HAP-1 (cell line): ENCODE results near the gene NPC1L1.
"Not testable (repeated sequence)": the region's sequence is repeated elsewhere in the genome, so short reads cannot be mapped to it uniquely, and the experiment has no call there.

Experiments
- DNase-seq, 2 experiments: peaks; one replicate each; pipeline ENCODE4 v3.0.0-alpha.2; 2016 to 2020; ENCODE audit warnings: low spot score in 2 of 2
- H3K27me3 ChIP-seq: fragments of 250-450 bp; sonication (Bioruptor Pico); 2 replicates; pipeline ENCODE4 v1.5.1; 2020; ENCODE audit warnings: low read depth, mild to moderate bottlenecking, moderate library complexity
- H3K36me3 ChIP-seq: fragments of 250-450 bp; sonication (Bioruptor Pico); replicated peaks from 2 replicates; pipeline ENCODE4 v1.5.1; 2020; ENCODE audit warnings: mild to moderate bottlenecking
- H3K4me1 ChIP-seq: fragments of 250-450 bp; sonication (Bioruptor Pico); 2 replicates; pipeline ENCODE4 v1.5.1; 2020; ENCODE audit warnings: mild to moderate bottlenecking
- H3K4me3 ChIP-seq: fragments of 250-450 bp; sonication (Bioruptor Pico); 2 replicates; pipeline ENCODE4 v1.5.1; 2020; ENCODE audit warnings: mild to moderate bottlenecking, moderate library complexity
- H3K9me3 ChIP-seq: fragments of 250-450 bp; sonication (Bioruptor Pico); 2 replicates; pipeline ENCODE4 v1.5.1; 2020; ENCODE audit warnings: mild to moderate bottlenecking, moderate library complexity
- in situ Hi-C: fragments of 300-500 bp; cut with MboI; formaldehyde crosslinking; loops from 3 replicates; pipeline ENCODE4 v1.14.3; 2020; ENCODE audit warnings: low sequenced_read_pairs, inconsistent platforms, mixed read lengths

The NPC1L1 gene

DNA sequence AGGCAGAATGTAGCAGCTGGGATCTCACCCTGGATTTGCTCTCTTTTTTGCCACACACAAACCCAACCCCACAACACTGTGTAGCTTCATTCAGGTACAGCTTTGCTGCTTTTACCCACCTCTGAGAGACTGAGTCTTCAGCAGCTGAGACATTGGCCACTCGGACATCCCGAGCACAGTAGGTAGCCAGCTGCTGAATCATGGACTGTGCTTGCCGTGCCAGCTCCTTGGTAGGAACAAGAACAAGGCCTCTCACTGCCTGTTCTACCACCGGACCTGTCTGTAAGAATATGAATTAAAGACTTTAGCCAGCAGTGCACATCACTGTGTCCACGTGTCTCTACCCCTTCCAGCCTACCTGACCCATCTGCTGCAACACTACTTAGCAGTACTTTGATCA, 31.6 kb upstream of the NPC1L1 start:
- peaks cover 6% of the 10 kb centered on the region for H3K4me1 ChIP-seq
- H3K9me3 ChIP-seq, result no peaks in the 10 kb centered on the region
- no peaks in the 10 kb centered on the region for H3K27me3 ChIP-seq
- no peak for DNase-seq
- peak overlapping the region; percentile 85 for H3K4me3 ChIP-seq
- in situ Hi-C loops, result no loop called here
- H3K36me3 ChIP-seq, result peaks cover 69% of the 10 kb centered on the region

GRCh38 chr7:44569959-44570358, 28.8 kb upstream of the NPC1L1 start:
- no peaks in the 10 kb centered on the region for H3K27me3 ChIP-seq
- no peak overlapping the region for H3K4me3 ChIP-seq
- in situ Hi-C loops, result no loop called here
- no peak for DNase-seq
- no peaks in the 10 kb centered on the region for H3K9me3 ChIP-seq
- peaks cover 6% of the 10 kb centered on the region for H3K4me1 ChIP-seq
- peaks cover 84% of the 10 kb centered on the region for H3K36me3 ChIP-seq

- peaks cover 94% of the 10 kb centered on the region for H3K36me3 ChIP-seq
- no peaks in the 10 kb centered on the region for H3K27me3 ChIP-seq
- DNase-seq, result no peak
- H3K9me3 ChIP-seq, result no peaks in the 10 kb centered on the region
- peaks cover 6% of the 10 kb centered on the region; the same call in 1 of the 2 replicates for H3K4me1 ChIP-seq
- in situ Hi-C loops, result no loop called here
- no peak overlapping the region for H3K4me3 ChIP-seq
Measured at GRCh38 chr7:44568771-44569560, 27.8 kb upstream of the NPC1L1 start.

GRCh38 chr7:44567884-44568283, 26.8 kb upstream of the NPC1L1 start:
- Histone ChIP-seq H3K4me3 (no peak overlapping the region), H3K4me1 (peaks cover 4% of the 10 kb centered on the region; the same call in 1 of the 2 replicates), H3K27me3 (no peaks in the 10 kb centered on the region), H3K36me3 (peaks cover 89% of the 10 kb centered on the region), H3K9me3 (no peaks in the 10 kb centered on the region)
- no peak for DNase-seq
- in situ Hi-C loops, result no loop called here

DNA sequence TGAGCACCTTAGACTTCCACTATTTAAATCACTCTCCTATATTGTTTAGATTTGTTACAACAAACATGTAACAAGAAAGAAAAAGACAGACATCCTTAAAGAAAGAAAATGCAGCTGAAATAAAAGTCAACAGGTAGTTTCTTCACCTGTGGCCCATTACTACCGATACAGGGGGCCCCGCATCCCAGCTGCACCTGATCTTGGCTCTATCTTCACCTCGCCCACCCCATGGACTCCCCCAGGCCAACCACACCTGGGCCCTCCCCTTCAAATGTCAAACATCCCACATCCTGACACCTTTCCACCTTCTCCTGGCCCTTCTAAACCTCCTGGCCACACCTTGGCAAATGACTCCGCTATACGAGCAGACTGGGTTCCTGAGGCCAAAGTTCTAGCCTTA, 25.6 kb upstream of the NPC1L1 start:
- DNase-seq, result no peak
- H3K27me3 ChIP-seq, result no peaks in the 10 kb centered on the region
- in situ Hi-C loops, result no loop called here
- peaks cover 77% of the 10 kb centered on the region for H3K36me3 ChIP-seq
- H3K4me1 ChIP-seq, result no peaks in the 10 kb centered on the region
- no peaks in the 10 kb centered on the region for H3K9me3 ChIP-seq
- no peak overlapping the region for H3K4me3 ChIP-seq

- H3K4me3 ChIP-seq, result no peak overlapping the region
- DNase-seq, result no peak
- in situ Hi-C loops, result no loop called here
- H3K4me1 ChIP-seq, result no peaks in the 10 kb centered on the region
- H3K27me3 ChIP-seq, result no peaks in the 10 kb centered on the region
- no peaks in the 10 kb centered on the region for H3K9me3 ChIP-seq
- peaks cover 70% of the 10 kb centered on the region for H3K36me3 ChIP-seq
Measured at GRCh38 chr7:44565795-44566559, 24.8 kb upstream of the NPC1L1 start.

DNA sequence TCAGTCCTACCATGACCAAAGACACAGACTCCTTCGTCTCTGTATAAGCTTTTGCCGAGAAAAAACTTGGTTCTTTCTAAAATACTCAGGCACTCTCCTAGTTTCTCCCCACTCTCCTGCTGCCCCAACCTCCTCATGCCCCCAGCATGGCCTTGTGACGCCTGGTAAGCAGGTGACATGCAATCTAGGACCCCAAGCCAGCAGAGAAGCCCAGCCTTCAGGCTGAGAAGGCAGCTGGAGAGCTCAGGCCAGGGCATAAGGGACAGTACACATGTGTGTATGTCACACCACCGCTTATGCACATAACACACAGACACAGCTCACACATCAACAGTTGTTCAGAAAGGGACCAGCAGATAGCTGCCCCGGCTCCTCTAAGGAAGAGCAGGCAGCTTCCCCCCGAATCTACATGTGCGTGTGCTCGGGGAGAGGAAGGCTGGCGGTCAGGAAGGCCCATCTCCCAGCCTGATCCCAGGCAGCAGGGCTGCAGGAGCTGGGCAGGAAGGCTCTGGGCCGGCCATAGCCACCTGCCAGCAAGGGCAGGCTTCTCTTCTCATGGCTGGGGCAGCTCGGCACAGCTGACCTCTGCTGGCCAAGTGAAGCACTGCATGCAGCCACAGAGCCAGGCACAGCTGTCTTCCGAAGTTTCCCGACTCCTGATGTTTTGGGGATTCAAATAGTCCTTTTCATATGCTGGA, 24.1 kb upstream of the NPC1L1 start:
- H3K4me1 ChIP-seq, result no peaks in the 10 kb centered on the region
- in situ Hi-C loops, result no loop called here
- DNase-seq, result peak; percentile 44 to 78
- peaks cover 62% of the 10 kb centered on the region for H3K36me3 ChIP-seq
- H3K9me3 ChIP-seq, result no peaks in the 10 kb centered on the region
- no peak overlapping the region for H3K4me3 ChIP-seq
- H3K27me3 ChIP-seq, result no peaks in the 10 kb centered on the region

GRCh38 chr7:44564606-44565005, 23.5 kb upstream of the NPC1L1 start:
- no peak for DNase-seq
- Histone ChIP-seq H3K36me3 (peaks cover 56% of the 10 kb centered on the region), H3K4me1 (no peaks in the 10 kb centered on the region), H3K4me3 (no peak overlapping the region), H3K27me3 (no peaks in the 10 kb centered on the region), H3K9me3 (no peaks in the 10 kb centered on the region)
- in situ Hi-C loops, result no loop called here

DNA sequence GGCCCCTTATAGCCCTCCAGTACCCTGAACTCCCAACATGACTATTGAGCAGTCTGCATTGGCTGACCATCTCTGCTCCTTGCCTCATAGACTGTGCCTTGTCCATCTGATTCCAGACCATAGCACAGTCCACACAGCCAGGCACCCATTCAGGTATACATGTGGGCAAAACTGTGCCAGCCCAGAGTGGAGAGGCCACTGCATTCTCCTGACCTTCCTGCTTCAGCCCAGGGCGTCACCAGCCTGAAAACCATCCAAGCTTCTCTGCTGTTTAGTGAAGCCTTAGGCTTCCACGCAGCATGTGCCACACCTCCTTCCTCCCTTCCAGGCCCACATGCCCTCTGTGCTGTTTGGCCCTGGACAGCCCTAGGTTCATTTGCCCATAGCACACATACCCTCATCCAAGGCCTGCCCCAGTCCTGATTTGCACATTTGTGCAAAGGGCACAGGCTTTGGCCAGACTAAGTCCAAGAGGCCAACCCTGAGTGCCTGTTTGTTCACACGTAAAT, 22.1 kb upstream of the NPC1L1 start:
- no peaks in the 10 kb centered on the region for H3K27me3 ChIP-seq
- in situ Hi-C loops, result no loop called here
- peaks cover 42% of the 10 kb centered on the region for H3K36me3 ChIP-seq
- H3K9me3 ChIP-seq, result no peaks in the 10 kb centered on the region
- no peak for DNase-seq
- no peak overlapping the region for H3K4me3 ChIP-seq
- no peaks in the 10 kb centered on the region for H3K4me1 ChIP-seq

DNA sequence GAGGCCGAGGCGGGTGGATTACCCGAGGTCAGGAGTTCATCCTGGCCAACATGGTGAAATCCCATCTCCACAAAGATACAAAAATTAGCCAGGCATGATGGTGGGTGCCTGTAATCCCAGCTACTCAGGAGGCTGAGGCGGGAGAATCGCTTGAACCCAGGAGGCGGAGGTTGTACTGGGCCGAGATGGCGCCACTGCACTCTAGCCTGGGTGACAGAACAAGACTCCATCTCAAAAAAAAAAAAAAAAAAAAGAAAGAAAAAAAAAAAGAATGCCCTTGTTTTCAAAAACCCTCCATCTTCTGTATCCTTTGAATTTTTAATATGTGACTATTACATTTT, 21.5 kb upstream of the NPC1L1 start:
- in situ Hi-C loops, H3K4me3 ChIP-seq, H3K9me3 ChIP-seq, DNase-seq, H3K27me3 ChIP-seq, H3K4me1 ChIP-seq: not testable (repeated sequence)
- peaks cover 36% of the 10 kb centered on the region for H3K36me3 ChIP-seq

- peaks cover 31% of the 10 kb centered on the region for H3K36me3 ChIP-seq
- no peaks in the 10 kb centered on the region for H3K4me1 ChIP-seq
- in situ Hi-C loops, result no loop called here
- no peak overlapping the region for H3K4me3 ChIP-seq
- DNase-seq, result peak in 1 of 2 experiments; percentile 27
- H3K27me3 ChIP-seq, result 0 out of 2 replicates have a peak, but pooled peaks cover 3% of the 10 kb centered on the region
- H3K9me3 ChIP-seq, result no peaks in the 10 kb centered on the region
Measured at GRCh38 chr7:44561962-44562621, 21.0 kb upstream of the NPC1L1 start.

DNA sequence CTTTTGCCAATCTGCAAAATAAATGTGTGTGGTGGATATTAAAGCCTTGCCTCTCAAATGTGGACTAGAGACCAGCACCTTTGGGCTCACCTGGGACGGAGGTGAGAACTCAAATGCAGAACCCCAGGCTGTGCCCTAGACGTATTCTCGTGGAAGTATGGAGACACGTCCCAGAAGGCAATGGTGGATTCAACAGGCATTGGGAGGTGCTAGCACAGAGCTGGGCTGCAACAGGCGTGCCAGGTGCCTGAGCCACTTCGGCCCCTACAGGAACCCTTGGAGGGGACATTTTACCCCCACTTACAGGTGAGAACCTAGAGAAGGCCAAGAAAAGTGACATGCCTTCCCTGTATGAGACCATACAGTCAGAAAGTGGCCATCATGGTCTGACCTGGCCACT, 20.4 kb upstream of the NPC1L1 start:
- no peaks in the 10 kb centered on the region for H3K9me3 ChIP-seq
- H3K36me3 ChIP-seq, result peaks cover 25% of the 10 kb centered on the region
- H3K4me1 ChIP-seq, result no peaks in the 10 kb centered on the region
- H3K27me3 ChIP-seq, result 0 out of 2 replicates have a peak, but pooled peaks cover 3% of the 10 kb centered on the region
- no peak for DNase-seq
- H3K4me3 ChIP-seq, result no peak overlapping the region
- in situ Hi-C loops, result no loop called here

GRCh38 chr7:44559485-44559884, 18.4 kb upstream of the NPC1L1 start:
- DNase-seq, result no peak
- Histone ChIP-seq H3K4me3 (no peak overlapping the region), H3K27me3 (0 out of 2 replicates have a peak, but pooled peaks cover 3% of the 10 kb centered on the region), H3K36me3 (peaks cover 7% of the 10 kb centered on the region), H3K9me3 (no peaks in the 10 kb centered on the region), H3K4me1 (no peaks in the 10 kb centered on the region)
- in situ Hi-C loops, result no loop called here
